ENCODE data around the gene SUN1. TPM values are rescaled to one million over a fixed set of nuclear protein-coding genes. Genes with fewer than 3 reads are reported as not detected.

Gene SUN1
- total RNA-seq (2011; cell fraction: chromatin; rRNA removed; ENCODE audit: low replicate concordance) = 527 and 872 TPM in 2 replicates
- 542 and 585 TPM in 2 replicates for total RNA-seq (2011; cell fraction: nucleolus; rRNA removed)
- 348 and 489 TPM in 2 replicates for total RNA-seq (2011; cell fraction: nucleoplasm; rRNA removed)
- total RNA-seq (2014; rRNA removed) (80.5 and 86.7 TPM in 2 replicates), total RNA-seq (2014; rRNA removed; fragmentation: Illumina TruSeq; extraction: Trizol) (38.9 and 42.3 TPM in 2 replicates), total RNA-seq (2015; rRNA removed; fragmentation: Illumina TruSeq; extraction: Trizol) (49.2 and 53.5 TPM in 2 replicates), total RNA-seq (2021) (81.9 and 101 TPM in 2 replicates), polyA plus RNA-seq (2011; rRNA removed) (132 and 143 TPM in 2 replicates), polyA plus RNA-seq (2014; fragmentation: Illumina TruSeq; extraction: Trizol) (62.3 and 88.2 TPM in 2 replicates), polyA plus RNA-seq (2014; fragmentation: Nextera tagmentation; extraction: Ambion mirVana) (10 to 100 TPM; 36.8 TPM), polyA plus RNA-seq (2014; rRNA removed) (105 and 119 TPM in 2 replicates), polyA minus RNA-seq (2011; rRNA and poly(A)+ RNA removed) (72.4 and 98.1 TPM in 2 replicates), Bru-seq, nascent RNA (percentile 78 among the genes with signal in this experiment), BruChase-seq, experiment 1, labeled RNA remaining after a 2-hour chase (percentile 78 among the genes with signal in this experiment), BruChase-seq, experiment 2, labeled RNA remaining after a 6-hour chase (percentile 82 among the genes with signal in this experiment)
- 249 and 254 TPM in 2 replicates for polyA plus RNA-seq (2011; cell fraction: cytosol; rRNA removed)
- polyA plus RNA-seq (2011; cell fraction: nucleus; rRNA removed) = 889 and 1,080 TPM in 2 replicates
- 107 and 112 TPM in 2 replicates for polyA plus RNA-seq (2012)
- polyA minus RNA-seq (2011; cell fraction: cytosol; rRNA and poly(A)+ RNA removed) = 47.4 and 59.7 TPM in 2 replicates
- 245 and 267 TPM in 2 replicates for polyA minus RNA-seq (2011; cell fraction: nucleus; rRNA and poly(A)+ RNA removed)
- long read RNA-seq, experiment 1, full-length matches to known transcripts = 7 of 316 reads
- long read RNA-seq, experiment 1, partial matches to known transcripts = 150 of 316 reads
- long read RNA-seq, experiment 1, other reads (novel, unspliced or antisense) = 159 of 316 reads
- long read RNA-seq, experiment 2, partial matches to known transcripts = 12 of 26 reads
- long read RNA-seq, experiment 2, other reads (novel, unspliced or antisense) = 12 of 26 reads
- long read RNA-seq, experiment 3, full-length matches to known transcripts = 4 of 31 reads
- long read RNA-seq, experiment 3, partial matches to known transcripts = 18 of 31 reads
- long read RNA-seq, experiment 3, other reads (novel, unspliced or antisense) = 9 of 31 reads

GRCh38 chr7:832167-832967 is at the start of gene SUN1:
SUN1 (plus strand) TSS chr7:832476; CDS start chr7:832525, 49 bp downstream.
- ChIA-PET CTCF (ENCODE audit: low intra/inter-chr PET ratio) (no interaction called here), POLR2A (interaction anchor here (0.7 to 1.4 kb wide), 4 partner anchors 10 to 147 kb away, joined by 3 to 4 read pairs (median 4); no protein-coding TSS in a partner anchor)
- BruUV-seq (replicated peaks) = no TSS peak
- Histone ChIP-seq H2AFZ (ENCODE audit: low read depth, low read length) (no peak within 1 kb of the TSS), H3K9ac (ENCODE audit: insufficient read depth in 1 of 2, low read depth in 2 of 2, low read length in 2 of 2) (peak within 1 kb of the TSS in 1 of 2 experiments; percentile 37; a peak in 1 of 4 replicates), H3K79me2 (ENCODE audit: control insufficient read depth, insufficient read depth, low read length) (peaks cover 90% of the 10 kb centered on the region), H3K4me1 (replicated peaks in 1 of 2; ENCODE audit: control insufficient read depth in 2 of 2, insufficient read depth in 2 of 2, low read length in 2 of 2) (peaks cover 22 to 44% of the 10 kb centered on the region in 2 experiments), H3K9me1 (ENCODE audit: control insufficient read depth, insufficient read depth, low read length) (peaks cover 21% of the 10 kb centered on the region), H3K36me3 (ENCODE audit: control insufficient read depth, insufficient read depth, low read length) (peaks cover 33% of the 10 kb centered on the region; the same call in 2 of the 3 replicates), H3K9me3 (replicated peaks; ENCODE audit: control insufficient read depth, insufficient read depth, low read depth, low read length) (no peaks in the 10 kb centered on the region), H3K27ac (ENCODE audit: extremely low read depth, low read depth, low read length) (peak within 1 kb of the TSS; percentile 72; the same call in 2 of the 3 replicates), H3K4me2 (ENCODE audit: insufficient read depth, low read length) (no peak within 1 kb of the TSS; the same call in 1 of the 2 replicates), H3K4me3 (no peak within 1 kb of the TSS), H4K20me1 (replicated peaks; ENCODE audit: control insufficient read depth, insufficient read depth, low read length) (peaks cover 45% of the 10 kb centered on the region; the same call in 1 of the 2 replicates), H3K27me3 (ENCODE audit: control insufficient read depth in 2 of 2, insufficient read depth in 2 of 2, low read length in 2 of 2) (no peaks in the 10 kb centered on the region)
- FAIRE-seq (peak; percentile 55), ATAC-seq (peak; percentile 7; the same call in 1 of the 3 replicates), DNase-seq (ENCODE audit: extremely low read depth in 1 of 4, low spot score in 3 of 4) (no peak)
- intact Hi-C loops (cut with micrococcal nuclease) (loop anchor here (5.0 kb wide), 1 partner anchor 40 kb away; no protein-coding TSS in a partner anchor), in situ Hi-C loops (cut with MboI) (no loop called here)
- WGBS (ENCODE audit: insufficient coverage, low coverage, missing lambda C conversion rate) = 72% methylated on average over 24 of the region's 24 CpGs
- TF ChIP-seq MLLT1 (IDR thresholded peaks at IDR 0.05) = peak in 1 of 2 experiments; percentile 48; a peak in 1 of 4 replicates
- TF ChIP-seq ZBTB33 (CRISPR knock-in tag; IDR thresholded peaks at IDR 0.05) = peak; percentile 63; the same call in 1 of the 2 replicates
- TF ChIP-seq POLR2H (tag; IDR thresholded peaks at IDR 0.05; ENCODE audit: low read depth) = no peak
- peak; percentile 26 to 43 for TF ChIP-seq E2F6 (IDR thresholded peaks at IDR 0.05; ENCODE audit: borderline replicate concordance in 1 of 2, extremely low read depth in 1 of 2, insufficient read depth in 1 of 2, insufficient read length in 1 of 2, low read depth in 1 of 2, low read length in 1 of 2, poor library complexity in 1 of 2, severe bottlenecking in 1 of 2)
- peak; percentile 33; the same call in 1 of the 2 replicates for TF ChIP-seq MAX (CRISPR knock-in tag; IDR thresholded peaks at IDR 0.05)
- TF ChIP-seq FOXJ2 (tag; IDR thresholded peaks at IDR 0.05) = peak; percentile 95
- TF ChIP-seq KLF10 (CRISPR knock-in tag; IDR thresholded peaks at IDR 0.05) = no peak
- peak; percentile 73 for TF ChIP-seq RFX1 (IDR thresholded peaks at IDR 0.05)
